CD4-positive, alpha-beta T cell treated with Interleukin-15 for 4 hours (primary cell): ENCODE data around the gene ITGAE.

ENCODE experiments used
- DNase-seq: peaks from one replicate; pipeline ENCODE4 v3.0.0-alpha.2; 2020; ENCODE audit warnings: low spot score

The ITGAE gene

DNA sequence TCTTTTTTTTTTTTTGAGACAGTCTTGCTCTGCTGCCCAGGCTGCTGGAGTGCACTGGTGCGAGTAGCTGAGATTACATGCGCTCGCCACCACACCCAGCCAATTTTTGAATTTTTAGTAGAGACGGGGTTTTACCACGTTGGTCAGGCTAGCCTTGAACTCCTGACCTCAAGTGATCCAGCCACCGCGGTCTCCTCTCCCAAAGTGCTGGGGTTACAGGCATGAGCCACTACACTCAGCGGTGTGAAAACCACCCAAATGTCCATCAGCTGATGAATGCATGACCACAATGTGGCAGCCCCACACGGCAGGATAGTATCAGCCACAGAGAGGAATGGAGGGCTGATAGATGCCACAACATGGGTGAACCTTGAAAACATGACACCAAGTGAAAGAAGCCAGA is 107.2 kb downstream of the ITGAE start:
- peak; percentile 37 for DNase-seq

DNA sequence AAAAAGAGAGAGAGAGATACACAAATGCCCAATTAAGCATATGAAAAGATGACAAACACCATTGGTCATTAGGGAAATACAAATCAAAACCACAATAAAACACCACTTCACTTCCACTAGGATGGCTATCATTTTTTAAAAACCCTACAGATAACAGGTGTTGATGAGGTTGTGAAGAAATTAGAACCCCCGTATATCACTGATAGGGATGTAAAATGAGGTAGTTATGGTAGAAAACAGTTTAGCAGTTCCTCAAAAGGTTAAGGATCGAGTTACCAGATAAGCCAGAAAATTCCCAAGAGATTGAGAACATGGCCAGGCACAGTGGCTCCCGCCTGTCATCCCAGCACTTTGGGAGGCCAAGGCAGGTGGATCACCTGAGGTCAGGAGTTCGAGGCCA is 107.8 kb downstream of the ITGAE start:
- no peak for DNase-seq

DNA sequence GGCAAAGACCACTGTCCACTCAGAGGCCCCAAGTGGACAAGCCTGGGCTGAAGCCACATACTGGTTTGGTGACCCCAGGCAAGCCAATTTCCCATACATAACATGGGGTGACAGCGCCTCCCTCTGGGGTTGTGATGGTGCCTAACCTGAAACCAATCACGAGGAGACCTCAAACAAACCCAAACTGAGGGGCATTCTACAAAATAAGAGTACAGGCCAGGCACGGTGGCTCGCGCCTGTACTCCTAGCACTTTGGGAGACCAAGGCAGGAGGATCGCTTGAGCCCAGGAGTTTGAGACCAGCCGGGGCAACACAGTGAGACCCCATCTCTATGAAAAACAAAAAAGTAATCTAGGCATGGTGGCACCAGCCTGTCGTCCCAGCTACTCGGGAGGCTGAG is 108.6 kb downstream of the ITGAE start:
- DNase-seq = no peak

DNA sequence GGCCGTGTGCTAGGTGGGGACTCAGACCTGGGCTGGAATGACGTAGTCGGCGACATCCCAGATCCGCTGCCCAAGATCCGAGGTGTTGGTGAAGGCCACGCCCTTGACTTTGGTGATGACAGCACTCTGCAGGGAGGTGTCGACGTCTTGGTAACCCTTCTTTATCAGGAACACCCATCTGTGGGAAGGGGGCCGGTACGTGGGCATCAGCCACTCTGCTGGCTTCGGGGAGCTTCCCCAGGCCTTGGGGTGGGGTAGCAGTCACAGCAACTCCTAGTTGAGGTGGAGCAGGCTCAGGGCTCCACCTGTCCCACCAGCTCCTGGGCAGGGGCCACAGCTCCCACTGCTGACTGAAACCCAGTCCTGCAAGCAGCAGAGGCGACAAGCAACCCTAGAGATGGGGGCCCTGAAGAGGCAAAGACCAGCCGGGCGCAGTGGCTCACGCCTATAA is 109.3 kb downstream of the ITGAE start:
- DNase-seq = no peak

DNA sequence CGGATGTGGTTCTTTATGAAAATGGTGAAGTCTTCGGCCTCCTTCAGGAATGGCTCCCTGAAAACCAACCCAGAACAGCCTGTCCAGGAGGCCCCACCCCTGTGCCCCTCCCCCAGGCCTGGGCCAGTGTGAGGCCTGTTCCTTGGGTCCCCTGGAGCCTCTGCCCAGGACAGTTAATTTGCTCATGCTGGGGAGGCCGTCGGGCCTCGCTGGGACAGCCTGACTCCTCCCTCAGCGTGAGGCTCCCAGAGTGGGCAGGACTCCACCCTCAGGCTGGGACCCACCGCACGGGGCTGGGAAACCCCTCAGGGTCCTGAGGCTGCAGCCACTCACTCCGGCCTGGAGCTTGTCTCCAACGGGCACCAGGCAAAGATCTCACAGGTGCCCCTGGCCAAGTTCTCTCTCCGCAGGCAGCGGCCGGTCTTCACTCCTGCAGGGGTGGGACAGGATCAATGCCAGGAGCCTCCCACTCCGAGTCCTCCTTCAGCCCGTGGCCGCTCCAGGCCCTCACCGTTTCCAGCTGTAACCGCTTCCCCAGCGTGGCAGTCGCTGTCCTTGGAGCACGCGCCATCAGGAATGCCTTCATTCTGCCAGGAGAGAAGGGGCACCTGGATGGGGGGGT is 110.8 kb downstream of the ITGAE start:
- DNase-seq = no peak

DNA sequence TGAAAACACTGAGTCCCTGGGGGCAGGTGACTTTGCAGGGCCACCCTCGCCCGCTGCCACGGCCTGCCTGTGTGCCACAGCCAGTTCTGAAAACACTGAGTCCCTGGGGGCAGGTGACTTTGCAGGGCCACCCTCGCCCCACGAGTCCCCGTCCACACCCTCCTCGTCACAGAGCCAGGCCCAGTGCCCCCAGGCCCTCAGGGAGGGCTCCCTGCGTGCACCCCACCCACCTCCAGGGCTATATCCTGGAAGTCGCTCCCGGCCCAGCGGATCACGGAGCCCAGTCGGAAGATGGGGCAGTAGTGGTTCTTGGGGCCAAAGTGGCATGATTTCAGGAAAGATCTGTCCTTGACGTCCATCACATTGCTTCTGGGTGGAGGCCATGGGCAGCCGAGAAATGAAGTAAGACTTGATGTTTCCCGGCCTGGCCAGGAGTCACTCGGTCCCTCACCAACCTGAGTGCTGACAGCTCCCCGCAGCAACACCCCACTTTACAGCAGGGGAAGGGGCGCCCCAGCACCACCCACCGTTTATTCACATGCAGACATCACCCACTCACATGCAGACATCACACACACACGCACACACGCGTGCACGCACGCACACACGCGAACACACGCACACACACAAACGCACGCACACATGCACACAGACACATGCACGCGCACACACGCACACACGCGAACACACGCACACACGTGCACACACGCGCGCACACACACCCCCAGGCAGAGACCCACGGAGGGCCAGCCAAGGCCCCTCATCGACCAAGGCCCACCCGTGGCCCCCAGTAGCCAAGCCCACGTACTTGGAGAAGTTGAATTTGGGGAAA is 111.5 kb downstream of the ITGAE start:
- no peak for DNase-seq

DNA sequence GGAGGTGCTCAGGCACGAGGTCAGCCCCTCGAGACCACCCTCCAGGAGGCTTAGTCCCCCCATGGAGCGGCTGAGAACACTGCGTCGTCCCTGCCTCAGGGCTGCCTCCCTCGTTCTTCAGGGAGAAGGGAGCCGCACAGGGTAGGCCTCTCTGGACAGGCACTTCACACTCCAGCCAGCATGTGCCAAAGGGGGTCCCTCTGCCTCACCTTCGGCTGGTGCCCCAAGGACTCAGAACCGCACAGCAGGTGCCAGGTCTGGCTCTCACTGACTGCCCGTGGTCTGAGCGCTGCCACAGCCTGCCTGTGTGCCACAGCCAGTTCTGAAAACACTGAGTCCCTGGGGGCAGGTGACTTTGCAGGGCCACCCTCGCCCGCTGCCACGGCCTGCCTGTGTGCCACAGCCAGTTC is 112.1 kb downstream of the ITGAE start:
- no peak for DNase-seq

DNA sequence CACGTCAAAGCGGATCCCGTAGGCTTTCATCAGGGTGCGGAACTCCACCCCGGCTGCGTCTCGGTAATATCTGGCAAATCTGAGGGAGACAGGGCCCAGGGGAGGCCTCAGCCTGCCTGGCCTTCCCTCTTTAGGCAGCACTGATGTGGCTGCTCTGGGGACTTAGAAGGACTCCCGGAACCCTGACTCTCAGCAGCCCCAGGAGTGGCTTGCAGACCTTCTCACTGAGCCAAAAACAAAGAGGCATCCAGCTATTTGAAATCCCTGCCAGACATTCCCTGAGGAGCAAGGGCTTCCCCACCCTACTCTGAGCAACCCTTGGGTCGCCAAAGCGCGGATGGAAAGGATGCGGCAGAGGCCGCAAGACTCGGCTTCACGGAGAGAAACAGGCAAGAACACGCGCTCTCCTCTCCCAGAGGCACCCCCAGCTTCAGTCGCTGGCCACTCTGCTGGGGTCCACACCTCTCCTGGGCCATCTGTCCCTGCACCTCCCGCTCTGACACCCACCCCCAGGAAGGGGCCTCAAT is 112.9 kb downstream of the ITGAE start:
- no peak for DNase-seq

DNA sequence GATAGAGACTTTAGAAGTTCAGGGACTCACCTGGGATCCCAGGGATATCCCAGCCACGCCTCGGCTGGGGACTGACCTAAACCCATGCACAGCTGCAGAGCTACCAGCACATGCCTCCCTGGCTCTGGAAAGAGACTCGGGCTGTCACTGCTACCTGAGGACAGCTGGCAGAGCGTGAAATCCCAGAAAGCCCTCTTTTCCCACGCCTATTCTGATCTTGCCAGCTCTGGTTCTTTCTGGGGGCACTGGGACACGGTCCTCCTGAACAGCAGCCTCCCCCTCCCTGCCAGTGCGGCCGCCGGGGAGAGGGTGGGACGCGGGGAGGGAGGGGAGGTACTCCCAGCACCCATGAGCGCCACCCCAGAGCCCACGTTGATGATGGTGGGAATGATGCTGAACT is 115.8 kb downstream of the ITGAE start:
- DNase-seq = no peak

DNA sequence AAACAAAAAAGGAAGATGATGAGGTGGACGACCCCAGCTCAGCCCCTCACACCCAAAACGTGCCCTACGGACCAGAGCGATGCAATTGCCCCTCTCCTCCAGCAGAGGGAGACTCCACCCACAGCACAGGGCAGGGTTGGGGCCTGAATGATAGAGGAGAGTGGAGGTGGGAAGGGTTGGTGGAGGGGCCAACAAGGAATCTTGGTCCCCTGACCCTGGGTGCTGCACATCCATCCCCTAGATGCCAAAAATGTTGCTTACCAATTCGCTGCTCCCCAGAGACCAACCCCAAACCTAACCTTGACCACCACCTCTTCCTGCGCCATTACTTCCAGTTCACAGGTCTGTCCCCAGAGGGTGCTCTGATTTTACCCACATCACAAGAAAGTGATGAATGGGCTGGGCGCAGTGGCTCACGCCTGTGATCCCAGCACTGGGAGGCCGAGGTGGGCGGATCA is 117.9 kb downstream of the ITGAE start:
- peak; percentile 65 for DNase-seq

DNA sequence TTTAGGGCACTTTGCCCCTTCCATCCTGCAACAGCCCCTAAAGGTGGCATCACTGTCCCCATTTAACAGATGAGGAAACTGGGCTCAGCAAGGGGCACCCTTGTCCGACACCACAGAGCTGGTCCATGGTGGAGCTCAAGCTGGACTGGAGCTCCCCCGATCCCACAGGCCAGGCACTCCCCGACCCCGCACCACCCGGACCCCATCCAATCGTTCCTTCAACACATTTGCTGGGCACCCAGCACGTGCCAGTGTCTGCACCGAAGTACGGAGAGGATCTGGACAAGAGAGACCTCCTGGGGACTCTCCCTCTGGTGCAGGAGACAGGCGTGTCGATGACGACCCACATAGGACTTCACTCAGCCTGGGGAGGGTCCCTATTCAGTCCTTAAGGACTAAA is 119.0 kb downstream of the ITGAE start:
- DNase-seq = no peak

DNA sequence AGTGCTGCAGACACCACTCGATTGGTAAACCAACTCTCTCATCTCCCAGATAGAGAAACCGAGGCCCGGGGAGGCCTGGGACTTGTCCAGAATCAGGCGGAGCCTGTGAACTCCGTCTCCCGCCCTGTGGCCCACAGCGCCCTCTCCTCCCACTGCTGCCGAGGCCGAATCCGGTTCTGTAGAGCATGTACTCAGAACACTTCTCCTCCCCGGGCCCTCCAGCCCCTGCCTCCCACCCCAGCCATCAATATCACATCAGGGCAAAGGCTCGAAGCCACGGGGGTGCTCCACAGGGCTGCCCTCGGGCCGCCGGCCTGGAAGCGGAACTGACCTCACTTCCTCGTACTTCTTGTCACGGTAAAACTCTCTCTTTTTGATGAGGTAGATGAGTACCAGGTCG is 119.4 kb downstream of the ITGAE start:
- DNase-seq = no peak

DNA sequence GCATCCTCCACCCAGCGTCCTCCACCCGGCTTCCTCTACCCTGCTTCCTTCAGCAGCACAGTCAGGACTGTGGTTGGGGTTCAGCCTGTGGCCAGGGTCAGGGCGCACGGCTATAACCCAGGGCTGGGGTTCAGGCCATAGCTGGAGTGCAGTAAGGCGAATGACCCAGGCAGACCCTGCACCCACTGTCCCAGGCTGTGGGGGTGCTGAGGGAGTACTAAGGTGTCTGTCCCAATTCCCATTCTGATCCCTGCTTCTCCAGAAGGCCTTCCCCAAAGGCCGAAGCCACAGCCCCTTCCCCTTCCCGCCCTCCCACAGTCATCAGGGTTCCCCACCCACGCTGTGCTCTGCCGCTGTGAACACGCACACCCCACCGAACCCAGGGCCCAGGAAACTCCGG is 119.9 kb downstream of the ITGAE start:
- DNase-seq = no peak

DNA sequence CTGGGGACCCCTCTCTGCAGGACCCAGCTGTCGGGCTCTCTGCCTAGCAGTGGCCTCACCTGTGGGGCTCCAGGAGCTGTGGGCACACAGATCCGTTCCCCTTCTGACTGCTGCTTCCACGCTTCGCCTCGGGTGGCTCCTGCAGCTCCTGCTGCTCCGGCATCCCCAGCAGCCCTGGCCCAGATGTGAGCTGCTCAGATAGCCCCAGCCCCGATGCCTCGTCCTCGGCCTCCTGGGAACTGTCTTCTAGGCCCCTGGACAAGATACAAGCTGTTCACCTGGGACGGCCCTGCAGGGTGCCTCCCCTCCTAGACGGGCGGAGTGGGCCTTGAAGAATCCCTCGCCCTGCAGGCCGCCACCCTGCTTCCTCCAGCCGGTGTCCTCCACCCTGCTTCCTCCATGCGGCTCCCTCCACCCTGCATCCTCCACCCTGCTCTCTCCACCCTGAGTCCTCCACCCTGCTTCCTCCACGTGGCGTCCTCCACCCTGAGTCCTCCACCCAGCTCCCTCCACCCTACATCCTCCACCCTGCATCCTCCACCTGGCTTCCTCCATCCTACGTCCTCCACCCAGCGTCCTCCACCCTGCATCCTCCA is 121.4 kb downstream of the ITGAE start:
- no peak for DNase-seq

DNA sequence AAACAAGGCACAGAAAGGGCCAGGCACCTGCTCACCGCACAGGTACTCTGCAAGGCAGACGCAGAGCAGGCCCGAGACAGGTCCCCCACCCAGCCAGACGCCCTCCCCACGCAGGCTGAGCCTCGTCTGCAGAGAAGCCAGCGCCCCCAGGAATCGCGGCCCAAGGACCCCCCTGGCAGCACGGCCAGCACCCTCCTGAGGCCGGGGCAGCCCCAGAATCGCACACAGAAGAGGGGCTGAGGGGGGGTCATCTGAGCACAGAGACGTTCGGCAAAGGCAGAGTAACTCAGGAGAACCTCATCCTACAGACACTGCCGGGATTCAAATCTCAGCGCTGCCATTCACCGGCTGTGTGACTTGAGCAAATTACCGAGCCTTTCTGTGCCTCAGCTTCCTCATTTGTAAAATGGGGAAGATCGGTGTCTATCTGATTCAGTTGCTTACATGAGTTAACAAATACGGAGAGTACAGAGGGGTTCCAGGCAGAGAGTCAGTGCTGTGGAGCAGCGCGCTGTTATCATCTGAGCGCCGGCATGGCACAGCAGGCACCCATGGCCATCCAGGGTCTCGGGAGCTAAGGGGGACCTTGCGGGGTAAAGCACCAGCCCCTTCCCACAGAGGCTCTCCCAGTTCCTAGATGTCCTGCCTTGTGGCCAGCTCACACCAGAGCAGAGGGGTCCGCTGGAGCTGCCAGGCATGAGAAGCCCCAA is 122.0 kb downstream of the ITGAE start:
- no peak for DNase-seq

DNA sequence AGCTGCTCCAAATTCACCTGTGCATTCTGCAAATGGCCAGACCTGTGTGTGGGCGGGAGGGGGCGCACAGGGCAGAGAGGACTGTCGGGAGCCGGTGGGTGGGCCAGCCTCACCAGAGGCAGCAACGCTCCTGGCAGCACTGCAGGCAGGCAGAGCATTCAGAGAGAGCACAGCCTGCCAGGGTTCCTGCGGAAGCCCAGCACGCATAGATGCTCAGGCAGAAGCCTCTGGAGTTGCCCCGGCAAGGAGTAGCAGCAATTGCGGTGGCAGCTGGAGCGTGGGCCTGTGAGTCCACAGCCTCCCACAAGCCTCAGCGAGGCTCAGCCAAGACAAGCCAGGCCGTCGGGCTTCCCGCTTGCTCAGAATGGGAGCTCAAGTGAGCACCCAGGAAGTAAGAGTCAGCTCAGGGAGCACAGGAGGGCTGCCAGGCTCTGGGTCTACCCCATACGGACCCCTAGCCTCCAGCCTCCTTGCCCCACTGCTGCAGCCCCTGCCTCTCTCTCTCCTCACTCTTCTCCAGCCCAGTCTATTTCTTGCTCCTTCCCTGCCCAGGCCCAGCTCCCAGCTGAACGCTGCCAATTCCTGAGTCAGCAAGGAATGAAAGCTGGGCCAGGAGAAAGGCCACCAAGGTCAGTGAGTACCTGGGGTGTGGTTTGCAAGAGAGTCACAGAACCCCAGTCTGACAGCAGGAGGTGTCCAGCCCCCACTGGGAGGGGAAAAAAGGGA is 122.7 kb downstream of the ITGAE start:
- no peak for DNase-seq

DNA sequence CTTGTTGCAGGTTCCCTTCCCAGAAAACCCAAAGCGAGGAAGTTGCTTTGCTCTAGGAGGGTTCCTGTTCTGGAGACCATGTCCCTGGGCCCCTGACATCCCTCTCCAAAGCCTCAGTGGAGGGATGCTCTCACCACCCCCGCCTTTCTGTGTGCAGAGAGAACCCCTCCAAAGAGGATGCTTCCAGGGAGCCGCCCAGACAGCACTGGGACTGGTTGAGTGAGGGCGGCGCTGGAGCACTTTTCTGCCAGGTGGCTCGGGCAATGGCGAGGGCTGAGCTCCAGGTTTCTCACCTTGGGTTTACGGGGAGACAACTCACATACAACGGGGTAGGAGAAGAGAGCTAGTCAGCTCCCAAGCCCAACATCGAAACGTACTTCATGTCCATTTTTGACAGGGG is 125.1 kb downstream of the ITGAE start:
- no peak for DNase-seq

DNA sequence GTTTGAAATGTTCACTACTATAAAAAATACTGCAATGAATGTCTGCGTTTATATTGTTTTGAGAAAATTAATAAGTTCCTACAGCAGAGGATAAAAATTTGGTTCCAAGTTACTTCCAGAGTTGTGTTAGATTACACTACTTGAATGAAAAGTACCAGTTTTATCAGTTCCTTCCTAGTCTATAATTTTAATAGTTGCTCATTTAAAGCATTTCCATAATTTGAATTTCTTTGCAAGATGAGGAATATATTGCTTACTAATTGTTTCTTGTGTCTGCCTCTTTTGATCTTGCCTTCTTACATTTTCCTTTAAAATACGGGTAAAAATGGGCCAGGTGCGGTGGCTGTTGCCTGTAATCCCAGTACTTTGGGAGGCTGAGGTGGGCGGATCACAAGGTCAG is 128.4 kb downstream of the ITGAE start:
- DNase-seq = no peak

DNA sequence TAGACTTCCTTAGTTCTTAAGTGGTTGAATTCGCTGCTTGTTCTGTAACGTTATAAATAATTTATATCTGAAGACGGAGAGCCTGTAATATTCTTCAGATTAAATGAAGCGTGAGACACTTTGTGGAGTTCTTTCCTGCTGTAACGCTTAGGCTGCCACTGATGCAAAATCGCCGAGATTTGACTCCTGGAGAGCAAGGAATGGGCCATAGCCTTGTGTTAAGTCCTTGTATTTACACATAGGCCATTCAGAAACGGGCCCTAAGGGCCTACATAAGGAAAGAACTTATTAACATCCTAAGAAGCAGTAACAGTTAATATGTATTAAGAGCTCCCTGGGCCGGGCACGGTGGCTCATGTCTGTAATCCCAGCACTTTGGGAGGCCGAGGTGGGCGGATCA is 131.4 kb downstream of the ITGAE start:
- no peak for DNase-seq

DNA sequence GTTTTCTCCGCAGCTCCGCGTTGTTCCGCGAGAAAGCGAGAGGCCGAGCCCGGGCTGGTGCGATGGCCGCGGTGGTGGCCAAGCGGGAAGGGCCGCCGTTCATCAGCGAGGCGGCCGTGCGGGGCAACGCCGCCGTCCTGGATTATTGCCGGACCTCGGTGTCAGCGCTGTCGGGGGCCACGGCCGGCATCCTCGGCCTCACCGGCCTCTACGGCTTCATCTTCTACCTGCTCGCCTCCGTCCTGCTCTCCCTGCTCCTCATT is 132.0 kb downstream of the ITGAE start:
- DNase-seq = no peak

DNA sequence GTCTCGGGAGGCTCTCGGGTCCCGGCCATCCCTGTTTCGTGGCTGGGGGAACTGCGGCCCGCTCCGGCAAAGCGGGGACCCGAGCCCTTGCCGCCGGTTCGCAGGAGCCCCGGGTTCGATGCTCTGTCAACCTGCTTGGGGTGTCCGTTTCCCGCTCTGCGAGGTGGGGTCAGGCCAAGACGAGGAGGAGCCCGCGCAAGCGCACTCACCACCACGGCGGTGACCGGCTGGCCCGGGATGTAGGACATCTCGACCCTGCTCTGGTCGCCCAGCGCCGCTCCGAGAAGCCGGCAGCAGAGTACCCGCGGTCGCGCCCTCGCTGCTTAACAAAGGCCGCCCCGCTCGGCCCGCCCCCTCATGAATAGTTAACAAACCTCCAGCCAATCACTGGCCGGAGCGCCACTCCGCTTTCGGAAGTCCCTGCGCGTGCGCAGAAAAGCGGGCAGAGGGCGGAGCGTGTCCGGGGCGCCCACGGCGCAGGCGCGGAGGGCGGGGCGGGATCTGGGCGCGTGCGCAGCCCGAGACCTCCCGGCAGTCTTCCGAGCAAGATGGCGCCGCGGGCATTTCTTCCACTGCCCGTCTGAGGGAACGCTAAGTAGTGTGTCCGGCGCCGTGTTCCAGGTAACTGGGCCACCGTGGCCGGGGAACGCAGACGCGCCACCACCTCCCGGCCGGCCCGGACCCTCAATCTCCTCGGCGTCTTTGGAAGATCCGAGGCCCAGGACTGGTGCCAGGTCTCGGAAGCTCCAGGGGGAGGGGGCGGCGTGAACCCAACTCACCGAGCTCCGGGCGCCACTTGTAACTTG is 132.5 kb downstream of the ITGAE start, which contains the start of the genes EMC6 and TAX1BP3:
TSS of gene EMC6 (plus strand) at position 534 of the 806 bp plus-strand sequence. CDS start 335 bp downstream, outside the sequence.
TSS of gene TAX1BP3 (minus strand) at position 300 of the 806 bp plus-strand sequence. CDS start at position 248, 52 bp downstream.
- DNase-seq = peak; percentile 97
